GM12801 (cell line): ENCODE results near the gene GPRIN3.

ENCODE experiments used
- CTCF ChIP-seq: IDR thresholded peaks from one replicate; pipeline ENCODE4 v1.5.1; 2011; ENCODE audit warnings: control low read depth; ENCODE audit not compliant: insufficient read length; ENCODE audit errors: extremely low read depth

The GPRIN3 gene

GRCh38 chr4:89307446-89308160 lies at the start of gene GPRIN3:
GPRIN3 (minus strand) TSS chr4:89307800; CDS start chr4:89250110, 57,690 bp downstream.
- no peak for TF ChIP-seq CTCF

DNA sequence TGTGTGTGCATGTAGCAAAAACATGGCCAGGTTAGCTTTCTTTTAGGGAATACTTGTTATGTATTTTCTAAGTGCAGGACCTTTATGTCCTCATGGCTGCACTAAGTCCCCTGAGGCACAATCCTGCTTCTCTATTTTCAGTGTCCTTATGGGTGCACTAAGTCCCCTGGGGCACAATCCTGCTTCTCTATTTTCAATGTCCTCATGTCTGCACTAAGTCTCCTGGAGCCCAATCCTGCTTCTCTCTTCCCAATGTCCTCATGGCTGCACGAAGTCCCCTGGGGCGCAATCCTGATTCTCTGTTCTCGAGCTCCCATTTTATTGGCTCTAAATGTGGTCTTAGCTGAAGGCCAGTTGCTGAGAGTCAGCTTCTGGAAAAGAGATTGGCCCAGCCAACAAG lies 49.7 kb upstream of the GPRIN3 start:
- no peak for TF ChIP-seq CTCF

DNA sequence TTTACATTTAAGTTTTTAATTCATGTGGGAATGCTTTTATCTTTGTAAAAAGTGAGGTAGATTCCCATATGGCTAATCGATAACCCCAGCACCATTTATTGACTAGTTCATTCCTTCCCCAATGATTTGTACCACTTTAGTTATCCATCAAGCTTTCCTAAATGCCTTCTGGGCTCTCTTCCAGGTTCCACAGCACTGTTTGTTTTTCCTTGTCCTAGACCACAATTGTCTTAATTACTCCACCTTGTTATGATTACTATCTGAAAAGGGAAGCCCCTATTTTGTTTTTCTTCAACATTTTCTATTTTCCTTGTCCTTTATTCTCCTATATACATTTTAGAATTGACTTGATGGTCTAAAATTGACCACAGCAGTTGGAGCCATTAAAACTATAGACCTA lies 48.5 kb upstream of the GPRIN3 start:
- TF ChIP-seq CTCF = no peak

DNA sequence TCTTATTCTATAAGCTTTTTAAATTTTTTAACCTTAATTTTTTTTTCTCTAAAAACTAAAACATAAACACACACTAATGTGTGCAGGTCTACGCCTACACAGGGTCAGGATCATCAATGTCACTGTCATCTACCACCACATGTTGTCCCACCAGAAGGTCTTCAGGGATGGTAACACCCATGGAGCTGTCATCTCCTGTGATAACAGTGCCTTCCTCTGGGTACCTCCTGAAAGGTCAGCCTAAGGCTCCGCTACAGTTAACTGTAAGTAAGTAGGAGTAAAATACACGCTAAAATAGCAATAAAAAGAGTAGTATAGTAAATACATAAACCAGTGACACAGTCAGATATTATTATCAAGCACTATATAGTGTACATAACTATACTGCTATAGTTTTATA lies 45.9 kb upstream of the GPRIN3 start:
- no peak for TF ChIP-seq CTCF

- no peak for TF ChIP-seq CTCF
These were observed 44.9 kb upstream of the GPRIN3 start for GRCh38 chr4:89352541-89352940.

DNA sequence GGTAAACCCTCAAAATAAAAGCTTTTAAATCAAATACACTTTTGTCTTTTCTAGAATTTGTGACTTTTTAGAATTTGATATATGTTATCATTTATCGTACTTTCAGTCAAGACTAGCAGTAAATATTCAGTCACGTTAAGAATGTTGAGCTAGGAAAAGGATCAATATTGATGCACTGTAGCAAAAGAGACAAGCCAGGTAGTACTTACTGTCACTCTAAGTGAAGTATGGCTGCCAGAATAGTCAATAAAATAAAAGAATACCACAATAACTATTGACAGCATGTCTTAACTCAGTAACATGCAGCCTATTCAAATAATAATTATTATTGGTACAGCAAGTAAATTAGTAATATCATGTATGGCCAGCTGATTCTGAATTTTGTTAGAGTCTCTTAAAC lies 43.6 kb upstream of the GPRIN3 start:
- no peak for TF ChIP-seq CTCF

DNA sequence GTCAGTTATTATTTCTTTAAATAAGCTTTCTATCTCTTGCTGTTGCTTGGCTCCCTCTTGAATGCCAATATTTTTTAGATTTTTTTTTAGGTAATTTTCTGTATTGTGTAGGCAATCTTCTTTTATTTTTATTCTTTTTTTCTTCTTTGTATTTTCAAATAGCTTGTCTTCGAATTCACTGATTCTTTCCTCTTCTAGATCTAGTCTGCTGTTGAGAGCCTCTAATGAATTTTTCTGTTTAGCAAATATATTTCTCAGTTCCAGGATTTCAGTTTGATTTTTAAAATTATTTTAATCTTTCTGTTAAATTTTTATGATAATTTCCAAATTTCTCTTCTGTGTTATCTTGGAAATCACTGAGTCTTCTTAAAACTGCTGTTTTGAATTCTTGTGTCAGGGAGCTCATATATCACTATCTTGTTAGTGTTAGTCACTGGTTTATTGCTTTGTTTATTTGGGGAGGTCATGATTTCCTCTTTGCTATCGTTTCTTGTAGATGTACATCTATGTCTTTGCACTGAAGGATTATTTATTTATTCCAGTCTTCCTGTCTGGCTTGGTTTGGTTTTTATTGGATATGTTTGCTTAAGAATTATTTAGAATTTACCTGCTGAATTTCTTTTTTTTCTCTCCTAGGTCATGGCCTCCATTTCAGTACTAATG lies 39.9 kb upstream of the GPRIN3 start:
- no peak for TF ChIP-seq CTCF
